Measurements from ENCODE around the gene DCAF4L1. TPM values are rescaled to one million over a fixed set of nuclear protein-coding genes. Genes with fewer than 3 reads are reported as not detected.

Gene DCAF4L1
- polyA plus RNA-seq, 1 donor from 2014 or later, result not detected

DNA sequence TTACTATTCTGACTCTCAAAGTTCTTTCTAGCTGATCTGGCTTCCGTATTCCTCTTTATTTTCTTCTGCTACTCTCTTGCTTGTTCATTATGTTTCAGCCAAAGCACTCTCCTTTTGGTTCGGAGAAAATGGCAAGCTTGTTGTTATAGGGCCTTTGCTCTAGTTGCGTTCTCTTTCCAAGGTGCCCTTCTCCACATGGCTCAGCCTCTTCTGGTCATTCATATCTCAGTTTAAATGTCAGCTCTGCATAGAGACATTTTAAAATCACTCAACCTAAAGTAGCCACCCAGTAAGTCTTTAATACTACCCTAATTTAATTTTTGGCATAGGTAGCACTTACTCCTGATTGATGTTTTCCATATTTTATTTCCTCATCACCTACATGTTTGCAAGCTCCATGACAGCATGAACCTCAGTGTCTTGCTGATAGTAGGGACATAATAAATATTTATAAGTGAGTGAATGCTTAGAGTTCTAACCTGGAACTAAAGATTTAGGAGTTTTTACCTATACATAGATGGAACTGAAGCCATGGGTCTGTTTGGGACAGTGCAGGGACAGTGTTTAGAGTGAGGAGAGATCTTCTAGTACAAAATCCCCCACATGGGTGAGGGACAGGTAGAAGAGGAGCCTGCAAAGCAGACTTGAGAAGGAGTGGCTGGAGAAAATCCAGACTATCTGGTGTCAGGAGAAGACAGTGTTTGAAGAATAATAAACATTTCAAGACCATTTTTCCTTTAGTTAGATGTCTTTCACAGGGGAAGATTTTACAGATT, 26.6 kb downstream of the DCAF4L1 start:
- Mint-ChIP-seq H3K27me3 (no peaks in the 10 kb centered on the region), H3K36me3 (peaks cover 19% of the 10 kb centered on the region), H3K9me3 (no peaks in the 10 kb centered on the region), H3K4me1 (peaks cover 7 to 20% (median 14%) of the 10 kb centered on the region in 3 donors), H3K27ac (peak overlapping the region in 1 of 3 donors; percentile 3), H3K4me3 (no peak overlapping the region)

DNA sequence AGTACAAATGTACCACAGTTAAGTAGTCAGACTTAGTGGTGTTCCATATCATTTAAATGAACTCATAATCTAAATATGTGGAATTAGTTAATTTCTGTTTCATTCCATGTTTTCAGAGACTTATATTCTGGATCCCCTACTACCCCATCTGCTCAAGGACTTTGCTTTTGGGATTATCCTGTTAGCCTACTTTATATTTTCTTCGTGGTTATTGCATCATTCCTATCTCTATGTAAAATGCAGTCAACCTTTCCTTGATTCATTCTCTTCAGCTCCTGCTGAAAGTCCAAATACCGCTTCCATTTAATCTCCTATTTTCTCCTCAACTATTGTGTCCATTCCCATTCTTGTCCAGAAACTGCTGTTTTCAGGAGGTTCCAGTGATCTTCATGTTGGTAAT, 33.9 kb downstream of the DCAF4L1 start:
- H3K27ac Mint-ChIP-seq, result no peak overlapping the region
- peaks cover 9 to 25% (median 12%) of the 10 kb centered on the region in 3 donors for H3K4me1 Mint-ChIP-seq
- H3K9me3 Mint-ChIP-seq, result no peaks in the 10 kb centered on the region
- H3K36me3 Mint-ChIP-seq, result peaks cover 18% of the 10 kb centered on the region
- no peak overlapping the region for H3K4me3 Mint-ChIP-seq
- no peaks in the 10 kb centered on the region for H3K27me3 Mint-ChIP-seq

DNA sequence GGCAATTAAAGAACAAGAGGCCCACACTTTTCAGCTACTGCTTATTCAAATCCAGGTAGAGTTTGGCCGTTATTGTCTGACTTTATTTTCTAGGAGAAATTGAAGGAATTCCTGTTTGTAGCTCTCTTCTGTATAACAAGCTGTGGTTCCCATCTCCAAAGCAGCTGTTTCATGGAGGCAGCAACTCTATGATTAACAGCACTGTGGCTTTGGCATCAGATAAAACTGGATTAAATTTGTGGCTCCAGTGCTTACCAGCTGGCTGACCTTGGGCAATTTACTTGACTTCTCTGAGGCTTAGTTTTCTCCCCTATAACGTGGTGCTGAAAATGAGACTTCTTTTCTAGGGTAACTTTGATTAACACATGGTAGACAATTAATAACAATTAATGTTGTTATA, 36.9 kb downstream of the DCAF4L1 start:
- peaks cover 9 to 24% (median 12%) of the 10 kb centered on the region in 3 donors for H3K4me1 Mint-ChIP-seq
- H3K9me3 Mint-ChIP-seq, result no peaks in the 10 kb centered on the region
- H3K27ac Mint-ChIP-seq, result no peak overlapping the region
- H3K27me3 Mint-ChIP-seq, result no peaks in the 10 kb centered on the region
- H3K4me3 Mint-ChIP-seq, result no peak overlapping the region
- H3K36me3 Mint-ChIP-seq, result peaks cover 18% of the 10 kb centered on the region

Other genes starting within 250 kb of the DCAF4L1 start
- gene PHOX2B, start 233.0 kb upstream of the DCAF4L1 start, polyA plus RNA-seq, result not detected
- gene TMEM33, start 46.3 kb upstream of the DCAF4L1 start, polyA plus RNA-seq, result 19.9 TPM
- gene SLC30A9, start 8.8 kb downstream of the DCAF4L1 start, polyA plus RNA-seq, result 36.4 TPM
- 6.6 TPM for gene BEND4, start 170.9 kb downstream of the DCAF4L1 start, polyA plus RNA-seq

All from IgD-negative memory B cell (primary cell).